Inferior parietal cortex (tissue), 1 donor: ENCODE results near the gene SNRPD2.
A peak's percentile ranks its signal among the peaks of the same experiment; 100 is the strongest.

Source experiments
- DNase-seq: peaks from one replicate; pipeline ENCODE4 v3.0.0-alpha.2; 2016; ENCODE audit errors: extremely low spot score

Gene SNRPD2

GRCh38 chr19:45657520-45658167 is 34.1 kb downstream of the SNRPD2 start:
- no peak for DNase-seq

- no peak for DNase-seq
Measured at GRCh38 chr19:45655073-45655472, 36.7 kb downstream of the SNRPD2 start.

DNA sequence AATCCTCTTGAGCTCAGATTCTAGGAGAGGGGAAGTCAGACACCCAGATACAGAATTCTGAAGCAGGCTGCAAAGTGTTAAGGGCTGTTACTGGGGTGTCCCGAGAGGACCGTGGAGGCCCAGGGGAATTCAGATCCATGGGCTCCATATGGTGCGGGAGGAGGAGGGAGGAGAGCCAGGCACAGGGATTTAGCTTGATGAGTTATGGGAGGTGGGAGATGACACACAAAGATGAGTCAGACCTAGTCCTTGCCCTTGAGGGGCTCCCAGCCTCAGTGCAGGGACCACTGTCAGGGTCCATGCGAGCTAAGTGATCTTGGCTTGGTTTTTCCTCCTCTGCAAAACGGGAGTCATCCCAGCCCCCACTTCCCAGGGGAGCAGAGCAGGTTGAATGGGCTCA is 38.1 kb downstream of the SNRPD2 start:
- DNase-seq = no peak

DNA sequence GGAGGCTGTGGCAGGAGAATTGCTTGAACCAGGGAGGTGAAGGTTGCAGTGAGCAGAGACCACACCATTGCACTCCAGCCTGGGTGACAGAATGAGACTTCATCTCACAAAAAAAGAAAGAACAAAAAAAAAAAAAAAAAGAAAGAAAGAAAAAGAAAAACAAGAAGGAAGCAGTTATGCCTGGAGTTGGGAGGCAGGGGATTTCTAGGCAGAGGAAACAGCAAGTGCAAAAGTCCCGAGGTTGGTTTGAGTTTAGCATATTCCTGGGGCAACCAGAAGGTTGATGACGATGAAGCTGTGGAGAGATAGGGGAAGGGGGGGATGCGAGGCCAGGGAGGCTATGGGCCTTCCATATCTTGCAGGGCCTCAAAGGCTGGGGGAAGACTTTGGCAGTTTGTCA is 41.0 kb downstream of the SNRPD2 start:
- no peak for DNase-seq

- no peak for DNase-seq
Measured at GRCh38 chr19:45646345-45646698, 45.4 kb downstream of the SNRPD2 start.

DNA sequence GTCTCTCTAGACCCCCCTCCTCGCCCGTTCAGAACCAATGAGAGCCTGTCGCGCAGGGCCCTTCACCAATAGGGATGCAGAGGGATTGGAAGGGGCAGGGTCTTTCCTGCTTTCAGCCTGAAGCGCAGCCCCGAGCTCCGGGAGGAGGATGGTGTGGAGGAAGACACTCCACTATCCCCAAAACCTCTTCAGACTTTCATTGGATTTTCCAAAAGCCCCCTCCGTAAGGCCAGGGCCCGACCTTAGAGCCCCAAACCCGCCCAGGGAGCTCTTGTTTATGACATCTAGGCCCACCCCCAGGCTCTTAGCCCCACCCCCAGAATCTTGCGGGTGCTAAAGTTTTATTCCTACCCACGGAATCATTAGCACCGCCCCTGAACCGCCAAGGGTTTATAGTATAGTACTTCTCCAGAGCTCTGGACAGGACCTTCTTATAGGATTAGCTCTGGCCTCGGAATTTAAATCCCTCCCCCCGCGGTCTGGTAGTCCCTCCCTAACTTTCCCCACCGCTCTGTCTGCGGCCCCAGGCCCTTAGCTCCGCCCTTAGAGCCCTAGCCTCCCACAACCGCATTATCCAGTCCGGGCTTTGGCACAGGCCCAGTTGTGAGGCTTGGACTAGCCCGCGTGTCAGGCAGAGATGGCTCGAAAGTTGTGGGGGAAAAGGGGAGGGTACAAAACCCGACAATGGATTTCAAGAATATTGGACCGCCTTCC is 46.0 kb downstream of the SNRPD2 start:
- peak; percentile 98 for DNase-seq

DNA sequence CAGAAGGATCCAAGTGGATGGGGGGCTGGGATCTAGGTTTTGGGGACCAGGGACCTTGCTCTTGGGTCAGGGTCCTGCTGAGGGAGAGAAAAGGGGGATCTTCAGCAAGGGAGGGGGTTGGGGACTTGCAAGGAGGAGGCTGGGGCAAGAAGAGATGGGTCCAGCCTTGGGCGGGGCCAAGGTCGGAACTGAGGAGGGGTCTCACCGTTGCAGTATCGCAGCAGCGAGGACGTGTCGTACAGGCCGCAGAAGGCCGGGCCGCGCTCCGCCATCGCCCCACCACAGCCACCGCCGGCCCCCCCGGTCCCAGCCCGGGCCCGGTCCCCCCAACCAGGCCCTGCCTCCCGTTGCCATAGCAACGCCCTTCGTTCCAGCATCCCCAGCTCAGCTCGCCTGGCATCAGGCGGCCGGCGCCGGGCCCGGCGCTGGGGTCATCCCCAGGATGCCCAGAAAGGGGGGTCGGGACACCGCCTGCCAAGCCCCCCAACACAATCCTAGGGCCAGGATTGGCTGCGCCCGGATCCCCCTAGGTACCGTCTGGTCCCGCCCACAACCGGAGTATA is 46.6 kb downstream of the SNRPD2 start:
- DNase-seq = no peak

GRCh38 chr19:45643927-45644771 is 47.6 kb downstream of the SNRPD2 start:
- DNase-seq = peak; percentile 64

GRCh38 chr19:45643024-45643926 is 48.5 kb downstream of the SNRPD2 start:
- DNase-seq = peak; percentile 90

DNA sequence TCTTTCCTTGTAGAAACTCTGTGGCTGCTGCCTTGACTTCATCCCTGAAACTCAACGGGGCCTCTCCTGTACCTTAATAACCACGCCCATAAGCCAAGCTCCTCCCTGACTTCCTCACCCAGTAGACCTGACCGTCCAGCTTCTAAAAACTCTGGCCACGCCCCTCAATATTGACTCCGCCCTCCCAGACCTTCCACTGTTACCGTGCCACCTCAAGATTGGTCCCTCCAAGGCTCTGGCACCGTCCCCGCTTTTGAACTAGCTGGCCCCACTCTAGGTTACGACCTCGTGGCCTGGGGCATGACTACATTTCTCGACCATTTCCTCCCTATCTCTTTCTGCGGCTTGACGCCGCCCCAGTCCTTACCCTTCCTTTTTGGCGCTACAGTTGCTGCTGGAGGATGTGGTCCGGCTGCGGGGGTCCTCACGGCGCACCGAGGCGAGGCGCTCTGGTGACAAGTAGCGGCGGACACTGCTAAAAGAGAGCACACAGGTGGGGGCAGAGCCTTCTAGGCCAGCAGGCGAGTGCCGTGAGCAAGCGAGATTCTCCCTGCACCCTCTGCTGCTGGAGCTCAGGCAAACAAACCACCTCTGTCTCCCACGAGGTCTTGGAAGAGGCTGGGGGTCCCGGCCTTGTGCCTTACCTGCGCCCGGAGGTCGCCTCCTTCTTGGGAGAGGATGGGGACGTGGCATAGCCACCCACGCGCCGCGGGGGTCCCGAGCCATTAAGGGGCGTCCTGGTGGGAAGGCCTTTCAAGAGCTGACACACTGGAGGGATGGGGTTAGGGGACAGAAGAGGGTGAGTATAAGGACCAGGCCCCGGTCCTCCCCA is 50.3 kb downstream of the SNRPD2 start:
- DNase-seq = peak; percentile 49

DNA sequence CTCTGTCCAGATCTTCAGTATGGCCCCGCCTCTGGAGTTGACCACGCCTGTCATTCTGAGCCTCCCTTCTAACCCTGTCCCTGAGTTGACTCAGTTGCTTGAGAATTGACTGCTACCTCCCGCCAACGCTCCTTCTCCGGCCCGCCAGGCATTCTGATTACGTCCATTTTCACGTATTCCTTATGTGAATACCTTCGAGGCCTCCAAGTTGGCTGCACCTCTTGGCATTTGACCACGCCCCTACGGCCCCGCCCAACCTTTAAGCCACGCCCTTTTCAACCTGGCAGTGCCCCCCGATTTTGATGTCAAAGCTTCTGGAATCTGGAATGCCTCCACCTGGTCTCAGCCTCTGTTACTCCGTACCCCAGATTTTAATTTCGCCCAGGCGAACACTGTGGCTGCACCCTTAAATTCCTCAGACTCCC is 50.9 kb downstream of the SNRPD2 start:
- no peak for DNase-seq

DNA sequence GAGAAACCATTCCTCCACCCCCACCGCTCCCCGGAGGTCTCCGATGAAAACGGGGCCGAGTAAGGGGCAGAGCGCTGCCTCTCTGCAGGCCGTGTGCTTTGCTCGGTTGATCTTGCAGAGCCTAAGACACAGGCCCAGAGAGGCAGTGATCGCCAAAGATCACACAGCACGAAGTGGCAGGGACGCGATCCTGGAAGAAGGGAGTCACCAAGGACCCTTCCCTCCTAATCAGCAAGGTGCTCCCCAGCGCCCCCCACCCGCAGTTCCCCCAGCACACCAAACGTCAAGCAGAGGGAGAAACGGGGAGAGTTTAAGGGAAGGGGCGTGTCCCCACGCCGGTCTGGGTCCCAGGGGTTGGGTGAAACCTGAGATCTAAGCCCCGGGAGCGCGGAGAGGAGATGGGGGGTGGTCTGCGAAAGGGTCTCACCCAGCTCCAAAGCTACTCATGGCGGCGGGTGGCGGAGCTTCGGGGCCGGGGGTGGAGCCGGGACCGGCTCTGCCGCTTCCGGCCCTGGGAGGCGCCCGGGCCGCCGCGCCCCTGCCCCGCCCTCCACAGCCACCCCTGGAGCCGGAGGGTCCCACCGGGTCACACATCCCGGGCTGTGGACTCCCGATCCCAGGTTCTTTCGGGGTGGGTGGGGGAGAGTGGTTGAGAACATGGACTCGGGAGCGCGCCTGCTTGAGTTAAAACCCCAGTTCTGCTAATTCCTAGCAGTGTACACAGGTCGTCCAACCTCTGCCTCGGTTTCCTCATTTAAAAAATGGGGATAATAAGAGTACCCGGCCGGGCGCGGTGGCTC is 52.6 kb downstream of the SNRPD2 start, which contains the start of gene EML2:
Gene EML2 (minus strand): TSS at position 468 of the 800 bp plus-strand sequence. CDS start 21 bp downstream, at position 447.
- no peak for DNase-seq

DNA sequence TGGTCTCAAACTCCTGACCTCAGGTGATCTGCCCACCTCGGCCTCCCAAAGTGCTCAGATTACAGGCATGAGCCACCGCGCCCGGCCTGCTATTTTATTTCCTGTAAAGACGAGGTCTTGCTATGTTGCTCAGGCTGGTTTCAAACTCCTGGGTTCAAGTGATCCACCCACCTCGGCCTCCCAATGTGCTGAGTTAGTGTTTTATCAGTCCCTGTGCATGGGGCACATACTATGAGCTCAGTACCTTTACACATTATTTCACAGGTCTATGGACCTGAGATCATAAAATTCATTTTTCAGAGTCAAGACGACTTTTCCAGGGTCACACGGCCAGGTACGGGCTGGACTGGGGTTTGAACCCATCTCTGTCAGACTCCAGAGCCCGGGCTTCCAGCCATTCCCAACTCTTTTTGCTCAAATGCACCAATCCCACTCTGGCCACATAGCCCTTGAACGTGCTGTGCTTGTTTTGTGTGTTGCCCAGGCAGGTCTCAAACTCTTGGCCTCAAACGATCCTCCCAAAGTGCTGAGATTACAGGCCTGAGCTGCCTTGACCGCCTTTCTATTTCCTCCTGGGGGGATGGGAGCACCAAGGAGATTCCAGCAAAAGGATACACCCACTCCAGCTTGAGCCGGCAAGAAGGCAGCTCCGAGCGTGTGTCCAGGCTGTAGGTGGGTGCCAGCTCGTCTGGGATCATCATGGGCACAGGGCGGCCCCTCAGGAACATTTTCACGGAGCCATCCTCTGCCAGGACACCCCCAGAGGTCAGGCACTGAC is 53.7 kb downstream of the SNRPD2 start:
- DNase-seq = no peak
